Suppressor macrophage treated with lipopolysaccharide for 1 hour (primary cell): Measurements from ENCODE around the gene RASD2.

Source experiments
- DNase-seq, 3 donors: peaks; one replicate each; pipeline ENCODE4 v3.0.0-alpha.2; 2020 to 2022

The RASD2 gene

GRCh38 chr22:35519306-35520000 is 21.2 kb upstream of the RASD2 start:
- DNase-seq = no peak

- DNase-seq = no peak
Observed at GRCh38 chr22:35521358-35522224, 19.0 kb upstream of the RASD2 start.

GRCh38 chr22:35522225-35523149 is 18.1 kb upstream of the RASD2 start:
- no peak for DNase-seq

GRCh38 chr22:35523167-35523947 is 17.3 kb upstream of the RASD2 start:
- no peak for DNase-seq

GRCh38 chr22:35524966-35525686 is 15.5 kb upstream of the RASD2 start:
- DNase-seq = no peak

GRCh38 chr22:35525687-35526332 is 14.8 kb upstream of the RASD2 start:
- no peak for DNase-seq

- no peak for DNase-seq
Observed at GRCh38 chr22:35526333-35526979, 14.2 kb upstream of the RASD2 start.

- DNase-seq = peak in 2 of 3 donors; percentile 18 to 60
Observed at GRCh38 chr22:35528927-35529326, 11.7 kb upstream of the RASD2 start.

GRCh38 chr22:35530700-35531099 is 9.9 kb upstream of the RASD2 start:
- DNase-seq = peak in 1 of 3 donors; percentile 24

GRCh38 chr22:35531202-35531601 is 9.4 kb upstream of the RASD2 start:
- no peak for DNase-seq

- no peak for DNase-seq
Observed at GRCh38 chr22:35531676-35532075, 9.0 kb upstream of the RASD2 start.

- DNase-seq = no peak
Observed at GRCh38 chr22:35533365-35534029, 7.1 kb upstream of the RASD2 start.

GRCh38 chr22:35534091-35534490 is 6.5 kb upstream of the RASD2 start:
- DNase-seq = no peak

GRCh38 chr22:35537232-35537631 is 3.4 kb upstream of the RASD2 start:
- DNase-seq = peak; percentile 36 to 51 (median 47)

GRCh38 chr22:35538801-35539321 is 1.8 kb upstream of the RASD2 start:
- peak; percentile 35 to 41 (median 39) for DNase-seq

GRCh38 chr22:35539487-35539886 is 1.1 kb upstream of the RASD2 start:
- DNase-seq = no peak

- peak; percentile 47 to 90 (median 77) for DNase-seq
Observed at GRCh38 chr22:35539910-35540594, 579 bp upstream of the RASD2 start.

- DNase-seq = no peak
Observed at GRCh38 chr22:35541254-35541748, 670 bp downstream of the RASD2 start.
